ENCODE measurements around the gene ZBTB42.

- TF ChIP-seq POLR2A (IDR thresholded peaks at IDR 0.05) (no peak), CTCF (IDR thresholded peaks at IDR 0.05) (no peak)
Observed at GRCh38 chr14:104773505-104774452, 27.1 kb upstream of the ZBTB42 start.
